ENCODE measurements around the gene CELA3A.

Gene CELA3A

DNA sequence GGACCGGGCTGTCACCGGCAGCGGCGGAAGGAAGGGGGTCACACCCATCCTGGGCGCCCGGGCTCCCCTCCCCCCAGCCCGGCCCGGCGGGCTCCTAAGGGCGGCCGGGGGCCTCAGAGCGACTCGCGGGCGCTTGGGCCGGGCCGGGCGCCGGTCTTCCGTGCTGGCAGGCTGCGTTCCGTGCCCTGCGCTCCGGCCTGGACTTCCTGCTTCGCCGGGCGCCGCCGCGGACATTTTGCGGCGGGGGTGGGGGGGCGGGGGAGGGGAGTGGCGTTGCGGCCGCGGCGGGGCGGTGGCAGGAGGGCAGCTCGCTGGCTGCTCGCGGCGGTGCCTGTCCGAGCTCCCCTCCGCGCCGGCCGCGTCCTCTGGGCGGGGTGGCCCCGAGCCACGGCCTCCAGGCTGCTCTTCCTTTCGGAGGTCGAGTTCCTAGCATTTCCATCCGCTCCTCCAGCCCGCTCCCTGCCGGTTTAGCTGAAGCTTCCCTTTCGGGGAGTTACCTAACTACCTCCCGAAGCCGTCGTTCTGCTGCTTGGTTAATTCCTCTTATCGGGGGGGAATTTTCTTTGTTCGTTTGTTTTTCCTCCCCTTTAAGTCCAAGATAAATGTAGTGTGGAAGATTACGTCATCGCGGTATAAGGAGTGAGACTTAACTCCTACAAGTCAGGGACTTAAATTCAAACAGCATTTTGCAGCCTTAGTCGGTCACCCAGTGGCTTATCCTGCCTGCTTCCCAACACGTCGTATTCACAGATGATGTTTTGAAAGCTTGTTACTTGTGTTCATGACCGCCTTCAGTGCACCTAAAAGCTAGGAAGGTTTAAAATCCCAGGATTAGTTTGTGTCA, 51.8 kb downstream of the CELA3A start (continued):
- TF ChIP-seq ZBTB11 (tag by site-specific recombination; conservative IDR thresholded peaks at IDR 0.05; ENCODE audit: low read depth) (peak; percentile 33; the same call in 1 of the 2 replicates), ZBTB8A (tag by site-specific recombination; IDR thresholded peaks at IDR 0.05) (no peak; the same call in 1 of the 2 replicates), ZNF530 (tag by site-specific recombination; IDR thresholded peaks at IDR 0.05; ENCODE audit: low read depth) (no peak), ZNF707 (tag by site-specific recombination; IDR thresholded peaks at IDR 0.05) (no peak), MYNN (tag by site-specific recombination; IDR thresholded peaks at IDR 0.05; ENCODE audit: borderline replicate concordance) (no peak), ELK4 (IDR thresholded peaks at IDR 0.05; ENCODE audit: borderline replicate concordance, low read depth, low read length) (no peak), ZBTB7A (tag by site-specific recombination; IDR thresholded peaks at IDR 0.05; ENCODE audit: low read depth) (no peak), ZNF629 (tag by site-specific recombination; IDR thresholded peaks at IDR 0.05) (peak; percentile 85), ZNF184 (tag by site-specific recombination; IDR thresholded peaks at IDR 0.05) (no peak), YY2 (tag by site-specific recombination; IDR thresholded peaks at IDR 0.05) (no peak), ZNF639 (tag by site-specific recombination; IDR thresholded peaks at IDR 0.05) (peak; percentile 59; the same call in 1 of the 2 replicates), MEIS1 (CRISPR knock-in tag; IDR thresholded peaks at IDR 0.05; ENCODE audit: borderline replicate concordance) (no peak), ZBTB1 (tag by site-specific recombination; IDR thresholded peaks at IDR 0.05) (no peak), ZFP3 (tag by site-specific recombination; IDR thresholded peaks at IDR 0.05; ENCODE audit: low read depth) (peak; percentile 9; the same call in 1 of the 2 replicates), ZNF302 (tag by site-specific recombination; IDR thresholded peaks at IDR 0.05; ENCODE audit: low read depth) (no peak), ZNF138 (tag by site-specific recombination; IDR thresholded peaks at IDR 0.05; ENCODE audit: borderline replicate concordance) (no peak), ZNF416 (tag by site-specific recombination; IDR thresholded peaks at IDR 0.05) (no peak), ZNF239 (tag by site-specific recombination; IDR thresholded peaks at IDR 0.05) (no peak), ZNF776 (tag by site-specific recombination; IDR thresholded peaks at IDR 0.05; ENCODE audit: borderline replicate concordance) (no peak), ZNF610 (tag by site-specific recombination; IDR thresholded peaks at IDR 0.05; ENCODE audit: borderline replicate concordance) (0 out of 2 replicates have a peak, but pooled peaks have one; percentile 27), ZNF791 (tag by site-specific recombination; IDR thresholded peaks at IDR 0.05) (no peak)
- TF ChIP-seq, protein P1, sequence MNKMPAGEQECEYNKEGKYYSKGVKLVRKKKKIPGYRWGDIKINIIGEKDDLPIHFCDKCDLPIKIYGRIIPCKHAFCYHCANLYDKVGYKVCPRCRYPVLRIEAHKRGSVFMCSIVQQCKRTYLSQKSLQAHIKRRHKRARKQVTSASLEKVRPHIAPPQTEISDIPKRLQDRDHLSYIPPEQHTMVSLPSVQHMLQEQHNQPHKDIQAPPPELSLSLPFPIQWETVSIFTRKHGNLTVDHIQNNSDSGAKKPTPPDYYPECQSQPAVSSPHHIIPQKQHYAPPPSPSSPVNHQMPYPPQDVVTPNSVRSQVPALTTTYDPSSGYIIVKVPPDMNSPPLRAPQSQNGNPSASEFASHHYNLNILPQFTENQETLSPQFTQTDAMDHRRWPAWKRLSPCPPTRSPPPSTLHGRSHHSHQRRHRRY (tag by site-specific recombination; IDR thresholded peaks at IDR 0.05), result no peak
- TF ChIP-seq, protein P2, sequence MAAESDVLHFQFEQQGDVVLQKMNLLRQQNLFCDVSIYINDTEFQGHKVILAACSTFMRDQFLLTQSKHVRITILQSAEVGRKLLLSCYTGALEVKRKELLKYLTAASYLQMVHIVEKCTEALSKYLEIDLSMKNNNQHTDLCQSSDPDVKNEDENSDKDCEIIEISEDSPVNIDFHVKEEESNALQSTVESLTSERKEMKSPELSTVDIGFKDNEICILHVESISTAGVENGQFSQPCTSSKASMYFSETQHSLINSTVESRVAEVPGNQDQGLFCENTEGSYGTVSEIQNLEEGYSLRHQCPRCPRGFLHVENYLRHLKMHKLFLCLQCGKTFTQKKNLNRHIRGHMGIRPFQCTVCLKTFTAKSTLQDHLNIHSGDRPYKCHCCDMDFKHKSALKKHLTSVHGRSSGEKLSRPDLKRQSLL (tag by site-specific recombination; IDR thresholded peaks at IDR 0.05), result no peak
- TF ChIP-seq, protein P3, sequence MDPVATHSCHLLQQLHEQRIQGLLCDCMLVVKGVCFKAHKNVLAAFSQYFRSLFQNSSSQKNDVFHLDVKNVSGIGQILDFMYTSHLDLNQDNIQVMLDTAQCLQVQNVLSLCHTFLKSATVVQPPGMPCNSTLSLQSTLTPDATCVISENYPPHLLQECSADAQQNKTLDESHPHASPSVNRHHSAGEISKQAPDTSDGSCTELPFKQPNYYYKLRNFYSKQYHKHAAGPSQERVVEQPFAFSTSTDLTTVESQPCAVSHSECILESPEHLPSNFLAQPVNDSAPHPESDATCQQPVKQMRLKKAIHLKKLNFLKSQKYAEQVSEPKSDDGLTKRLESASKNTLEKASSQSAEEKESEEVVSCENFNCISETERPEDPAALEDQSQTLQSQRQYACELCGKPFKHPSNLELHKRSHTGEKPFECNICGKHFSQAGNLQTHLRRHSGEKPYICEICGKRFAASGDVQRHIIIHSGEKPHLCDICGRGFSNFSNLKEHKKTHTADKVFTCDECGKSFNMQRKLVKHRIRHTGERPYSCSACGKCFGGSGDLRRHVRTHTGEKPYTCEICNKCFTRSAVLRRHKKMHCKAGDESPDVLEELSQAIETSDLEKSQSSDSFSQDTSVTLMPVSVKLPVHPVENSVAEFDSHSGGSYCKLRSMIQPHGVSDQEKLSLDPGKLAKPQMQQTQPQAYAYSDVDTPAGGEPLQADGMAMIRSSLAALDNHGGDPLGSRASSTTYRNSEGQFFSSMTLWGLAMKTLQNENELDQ (tag by site-specific recombination; IDR thresholded peaks at IDR 0.05; ENCODE audit: low read depth), result no peak
- TF ChIP-seq, protein P4, sequence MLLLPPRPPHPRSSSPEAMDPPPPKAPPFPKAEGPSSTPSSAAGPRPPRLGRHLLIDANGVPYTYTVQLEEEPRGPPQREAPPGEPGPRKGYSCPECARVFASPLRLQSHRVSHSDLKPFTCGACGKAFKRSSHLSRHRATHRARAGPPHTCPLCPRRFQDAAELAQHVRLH (tag by site-specific recombination; IDR thresholded peaks at IDR 0.05), result no peak
- TF ChIP-seq, protein P5, sequence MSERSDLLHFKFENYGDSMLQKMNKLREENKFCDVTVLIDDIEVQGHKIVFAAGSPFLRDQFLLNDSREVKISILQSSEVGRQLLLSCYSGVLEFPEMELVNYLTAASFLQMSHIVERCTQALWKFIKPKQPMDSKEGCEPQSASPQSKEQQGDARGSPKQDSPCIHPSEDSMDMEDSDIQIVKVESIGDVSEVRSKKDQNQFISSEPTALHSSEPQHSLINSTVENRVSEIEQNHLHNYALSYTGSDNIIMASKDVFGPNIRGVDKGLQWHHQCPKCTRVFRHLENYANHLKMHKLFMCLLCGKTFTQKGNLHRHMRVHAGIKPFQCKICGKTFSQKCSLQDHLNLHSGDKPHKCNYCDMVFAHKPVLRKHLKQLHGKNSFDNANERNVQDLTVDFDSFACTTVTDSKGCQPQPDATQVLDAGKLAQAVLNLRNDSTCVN (tag by site-specific recombination; optimal IDR thresholded peaks at IDR 0.05), result no peak

Measured in HEK293 (cell line).